ENCODE results near the gene DERL2.

DNA sequence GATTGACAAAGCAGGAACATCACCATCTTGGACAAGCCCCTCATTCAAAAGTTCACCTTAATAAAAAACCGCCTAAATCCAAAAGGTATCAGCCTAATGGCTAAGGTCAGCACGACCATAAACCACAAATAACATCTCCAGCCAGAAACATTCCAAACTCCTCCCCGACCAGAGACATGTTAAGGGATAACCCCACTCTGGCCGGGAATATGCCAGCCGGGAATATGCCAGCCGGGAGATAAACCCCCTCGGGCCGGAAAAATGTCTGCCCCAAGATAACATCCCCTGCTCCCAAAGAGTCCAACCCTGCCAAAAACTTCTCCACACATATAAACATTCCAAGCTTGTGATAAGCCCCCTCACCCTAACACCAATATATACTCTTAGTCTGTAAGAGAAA, 18.6 kb downstream of the DERL2 start:
- no peak for TF ChIP-seq CTCF (IDR thresholded peaks at IDR 0.05)
- TF ChIP-seq POLR2A (IDR thresholded peaks at IDR 0.05) = no peak
- TF ChIP-seq EP300 (IDR thresholded peaks at IDR 0.05) = no peak
